GM23338 (cell line): Measurements from ENCODE around the gene MVB12B. TPM values are rescaled to one million over a fixed set of nuclear protein-coding genes. Genes with fewer than 3 reads are reported as not detected.

Experiments used
- ATAC-seq: fragments of 200-7000 bp; cut with Tn5 transposase; 3 replicates; pipeline ENCODE4 v1.9.1; 2020
- DNase-seq: peaks from one replicate; pipeline ENCODE4 v3.0.0-alpha.2; 2015; ENCODE audit warnings: low spot score
- H2AFZ ChIP-seq: fragments of 200-600 bp; sonication (generic); 2 replicates; pipeline ENCODE4 v1.8.0; 2016; ENCODE audit warnings: antibody characterized with exemption, mild to moderate bottlenecking, moderate library complexity
- H3F3A ChIP-seq: fragments of 200-600 bp; sonication (generic); replicated peaks from 2 replicates; pipeline ENCODE4 v1.8.0; 2017; ENCODE audit warnings: antibody characterized with exemption, mixed run types, low read depth
- H3K27ac ChIP-seq: fragments of 200-600 bp; sonication (generic); 2 replicates; pipeline ENCODE4 v1.6.1; 2016; ENCODE audit warnings: low read depth
- H3K27me3 ChIP-seq: fragments of 200-600 bp; sonication (generic); 2 replicates; pipeline ENCODE4 v1.8.0; 2016; ENCODE audit warnings: mild to moderate bottlenecking, mixed run types, moderate library complexity; ENCODE audit not compliant: insufficient read depth
- H3K36me3 ChIP-seq: fragments of 200-600 bp; sonication (generic); 2 replicates; pipeline ENCODE4 v1.8.0; 2016; ENCODE audit warnings: mild to moderate bottlenecking; ENCODE audit not compliant: insufficient read depth
- H3K4me1 ChIP-seq: fragments of 200-600 bp; sonication (generic); 2 replicates; pipeline ENCODE4 v1.8.0; 2016; ENCODE audit warnings: mild to moderate bottlenecking, moderate library complexity; ENCODE audit not compliant: insufficient read depth
- H3K4me2 ChIP-seq: fragments of 200-600 bp; sonication (generic); 2 replicates; pipeline ENCODE4 v1.7.1; 2017; ENCODE audit warnings: mixed run types
- H3K4me3 ChIP-seq: fragments of 200-600 bp; sonication (generic); 2 replicates; pipeline ENCODE4 v1.6.1; 2016; ENCODE audit warnings: mixed run types
- H3K79me2 ChIP-seq: fragments of 200-600 bp; sonication (generic); replicated peaks from 2 replicates; pipeline ENCODE4 v1.8.0; 2017; ENCODE audit warnings: mild to moderate bottlenecking; ENCODE audit not compliant: insufficient read depth
- H3K9me2 ChIP-seq: fragments of 200-600 bp; sonication (generic); 2 replicates; pipeline ENCODE4 v1.8.0; 2017; ENCODE audit not compliant: insufficient read depth
- H4K20me1 ChIP-seq: fragments of 200-600 bp; sonication (generic); replicated peaks from 2 replicates; pipeline ENCODE4 v1.8.0; 2017; ENCODE audit warnings: mild to moderate bottlenecking; ENCODE audit not compliant: insufficient read depth
- H3K27ac Mint-ChIP-seq: 2 replicates; pipeline ENCODE4 v1.8.0; 2020; ENCODE audit warnings: inconsistent platforms, mild to moderate bottlenecking, moderate library complexity, mixed read lengths
- H3K27me3 Mint-ChIP-seq: 3 replicates; pipeline ENCODE4 v1.8.0; 2022; ENCODE audit warnings: low read depth, mild to moderate bottlenecking, moderate library complexity, mixed read lengths, inconsistent platforms; ENCODE audit not compliant: insufficient read depth, poor library complexity
- H3K36me3 Mint-ChIP-seq: 3 replicates; pipeline ENCODE4 v1.8.0; 2021; ENCODE audit warnings: low read depth, mild to moderate bottlenecking, inconsistent platforms, moderate library complexity, mixed read lengths
- H3K4me1 Mint-ChIP-seq: 3 replicates; pipeline ENCODE4 v1.8.0; 2020; ENCODE audit warnings: mild to moderate bottlenecking, inconsistent platforms, mixed read lengths
- H3K4me3 Mint-ChIP-seq: 3 replicates; pipeline ENCODE4 v1.8.0; 2021; ENCODE audit warnings: moderate library complexity, mild to moderate bottlenecking, inconsistent platforms, mixed read lengths
- H3K9me3 Mint-ChIP-seq: 3 replicates; pipeline ENCODE4 v1.8.0; 2020; ENCODE audit warnings: moderate library complexity, mild to moderate bottlenecking, inconsistent platforms, mixed read lengths
- CREB1 ChIP-seq: fragments of 250-450 bp; sonication (Bioruptor Pico); IDR thresholded peaks from 2 replicates; pipeline ENCODE4 v1.5.0; 2020; ENCODE audit warnings: low read depth, mild to moderate bottlenecking, moderate library complexity
- CTCF ChIP-seq, 2 experiments: fragments of 200-600 bp in 1 of 2; sonication (generic) in 1 of 2; conservative IDR thresholded peaks; 2 replicates each; pipeline versions ENCODE4 v1.5.1 to v1.6.1; 2016 to 2017; ENCODE audit warnings: antibody characterized with exemption in 2 of 2, low read depth in 2 of 2, mild to moderate bottlenecking in 2 of 2, moderate library complexity in 1 of 2
- ETS1 ChIP-seq: IDR thresholded peaks from 2 replicates; pipeline ENCODE4 v1.6.1; 2016; ENCODE audit warnings: antibody characterized with exemption
- EZH2 ChIP-seq: fragments of 200-600 bp; sonication (generic); IDR thresholded peaks from one replicate; pipeline ENCODE4 v1.8.0; 2017; ENCODE audit warnings: antibody characterized with exemption, mild to moderate bottlenecking, low read depth; ENCODE audit not compliant: unreplicated experiment
- EZH2phosphoT487 ChIP-seq: fragments of 200-600 bp; sonication (generic); IDR thresholded peaks from one replicate; pipeline ENCODE4 v1.8.1; 2018; ENCODE audit warnings: antibody characterized with exemption; ENCODE audit not compliant: unreplicated experiment
- JUNB ChIP-seq: IDR thresholded peaks from one replicate; pipeline ENCODE4 v1.6.1; 2016; ENCODE audit warnings: antibody characterized with exemption; ENCODE audit not compliant: unreplicated experiment
- NANOG ChIP-seq: IDR thresholded peaks from 2 replicates; pipeline ENCODE4 v1.6.1; 2016; ENCODE audit warnings: antibody characterized with exemption, borderline replicate concordance
- POLR2AphosphoS5 ChIP-seq: IDR thresholded peaks from 2 replicates; pipeline ENCODE4 v1.6.1; 2016; ENCODE audit warnings: antibody characterized with exemption, low read depth
- REST ChIP-seq: IDR thresholded peaks from one replicate; pipeline ENCODE4 v1.6.1; 2018; ENCODE audit warnings: antibody characterized with exemption; ENCODE audit not compliant: unreplicated experiment
- STAT1 ChIP-seq: IDR thresholded peaks from one replicate; pipeline ENCODE4 v1.6.1; 2016; ENCODE audit warnings: antibody characterized with exemption; ENCODE audit not compliant: unreplicated experiment
- ZNF114 ChIP-seq: fragments of 250-450 bp; sonication (Bioruptor Pico); IDR thresholded peaks from 2 replicates; pipeline ENCODE4 v1.5.0; 2020; ENCODE audit warnings: mild to moderate bottlenecking, moderate library complexity
- ZNF331 ChIP-seq: fragments of 250-450 bp; sonication (Bioruptor Pico); IDR thresholded peaks from 2 replicates; pipeline ENCODE4 v1.5.0; 2020; ENCODE audit warnings: low read depth, mild to moderate bottlenecking, moderate library complexity
- ZNF462 ChIP-seq: fragments of 250-450 bp; sonication (Bioruptor Pico); IDR thresholded peaks from 2 replicates; pipeline ENCODE4 v1.5.0; 2020; ENCODE audit warnings: mild to moderate bottlenecking, moderate library complexity
- polyA plus RNA-seq: library from polyadenylated mRNA; unstranded; fragments of >200 nt; fragmentation: Nextera tagmentation; extraction: Ambion mirVana; gene quantifications from 2 replicates; pipeline ENCODE4 v1.2.1, GENCODE V29; 2016
- total RNA-seq: library from RNA; depleted of rRNA; stranded (reverse); fragments of >200 nt; shearing (Covaris generic); gene quantifications from 2 replicates; pipeline ENCODE4 v1.2.3, GENCODE V29; 2014

Gene MVB12B
- total and polyA plus RNA-seq, 2 experiments from 2014 or later, result 1.9 to 6.6 TPM

- no peak overlapping the region for H3K27ac Mint-ChIP-seq
These were observed 29.0 kb upstream of the MVB12B start for GRCh38 chr9:126297661-126298060.

More at GRCh38 chr9:126297661-126298060, 29.0 kb upstream of the MVB12B start:
- H3K79me2 ChIP-seq, result no peaks in the 10 kb centered on the region
- no peaks in the 10 kb centered on the region for H3K36me3 ChIP-seq
- no peaks in the 10 kb centered on the region for H4K20me1 ChIP-seq
- no peak overlapping the region for H3K27ac ChIP-seq
- no peak for ATAC-seq
- H2AFZ ChIP-seq, result peak overlapping the region; percentile 84; the same call in 1 of the 2 replicates
- Mint-ChIP-seq H3K4me1 (peaks cover 2% of the 10 kb centered on the region; the same call in 2 of the 3 replicates), H3K4me3 (no peak overlapping the region), H3K27me3 (peaks cover 4% of the 10 kb centered on the region), H3K9me3 (no peaks in the 10 kb centered on the region), H3K36me3 (no peaks in the 10 kb centered on the region)
- TF ChIP-seq ETS1 (no peak), JUNB (no peak), CREB1 (CRISPR knock-in tag) (no peak), CTCF (conservative IDR thresholded peaks at IDR 0.05; ENCODE audit: low read depth in 2 of 2) (no peak), ZNF462 (CRISPR knock-in tag) (no peak), POLR2AphosphoS5 (no peak), NANOG (no peak), STAT1 (no peak), ZNF114 (CRISPR knock-in tag) (no peak), EZH2 (no peak), ZNF331 (CRISPR knock-in tag) (no peak), REST (no peak), EZH2phosphoT487 (no peak)
- no peaks in the 10 kb centered on the region for H3K4me1 ChIP-seq
- DNase-seq, result no peak
- H3F3A ChIP-seq, result no peaks in the 10 kb centered on the region
- H3K27me3 ChIP-seq, result no peaks in the 10 kb centered on the region
- no peaks in the 10 kb centered on the region for H3K9me2 ChIP-seq
- no peak overlapping the region for H3K4me3 ChIP-seq
- H3K4me2 ChIP-seq, result no peak overlapping the region
